HL-60 (cell line): ENCODE data around the gene TBX21.

ENCODE experiments used
- GABPA ChIP-seq: IDR thresholded peaks from 2 replicates; pipeline ENCODE4 v1.6.1; 2012; ENCODE audit warnings: low read depth
- POLR2AphosphoS5 ChIP-seq: IDR thresholded peaks from 2 replicates; pipeline ENCODE4 v1.6.1; 2012; ENCODE audit warnings: low read depth
- TF ChIP-seq, protein P1 (sequence below): IDR thresholded peaks from one replicate; pipeline ENCODE4 v1.5.1; 2011; ENCODE audit warnings: low read length, control low read depth, inconsistent platforms; ENCODE audit not compliant: insufficient read depth
- TF ChIP-seq, protein P2 (sequence below): IDR thresholded peaks from 2 replicates; pipeline ENCODE4 v1.6.1; 2012; ENCODE audit warnings: low read depth; ENCODE audit not compliant: insufficient replicate concordance

GRCh38 chr17:47733674-47734410 lies 806 bp downstream of the TBX21 start:
- TF ChIP-seq, protein P1, sequence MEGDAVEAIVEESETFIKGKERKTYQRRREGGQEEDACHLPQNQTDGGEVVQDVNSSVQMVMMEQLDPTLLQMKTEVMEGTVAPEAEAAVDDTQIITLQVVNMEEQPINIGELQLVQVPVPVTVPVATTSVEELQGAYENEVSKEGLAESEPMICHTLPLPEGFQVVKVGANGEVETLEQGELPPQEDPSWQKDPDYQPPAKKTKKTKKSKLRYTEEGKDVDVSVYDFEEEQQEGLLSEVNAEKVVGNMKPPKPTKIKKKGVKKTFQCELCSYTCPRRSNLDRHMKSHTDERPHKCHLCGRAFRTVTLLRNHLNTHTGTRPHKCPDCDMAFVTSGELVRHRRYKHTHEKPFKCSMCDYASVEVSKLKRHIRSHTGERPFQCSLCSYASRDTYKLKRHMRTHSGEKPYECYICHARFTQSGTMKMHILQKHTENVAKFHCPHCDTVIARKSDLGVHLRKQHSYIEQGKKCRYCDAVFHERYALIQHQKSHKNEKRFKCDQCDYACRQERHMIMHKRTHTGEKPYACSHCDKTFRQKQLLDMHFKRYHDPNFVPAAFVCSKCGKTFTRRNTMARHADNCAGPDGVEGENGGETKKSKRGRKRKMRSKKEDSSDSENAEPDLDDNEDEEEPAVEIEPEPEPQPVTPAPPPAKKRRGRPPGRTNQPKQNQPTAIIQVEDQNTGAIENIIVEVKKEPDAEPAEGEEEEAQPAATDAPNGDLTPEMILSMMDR: no peak
- TF ChIP-seq, protein P2, sequence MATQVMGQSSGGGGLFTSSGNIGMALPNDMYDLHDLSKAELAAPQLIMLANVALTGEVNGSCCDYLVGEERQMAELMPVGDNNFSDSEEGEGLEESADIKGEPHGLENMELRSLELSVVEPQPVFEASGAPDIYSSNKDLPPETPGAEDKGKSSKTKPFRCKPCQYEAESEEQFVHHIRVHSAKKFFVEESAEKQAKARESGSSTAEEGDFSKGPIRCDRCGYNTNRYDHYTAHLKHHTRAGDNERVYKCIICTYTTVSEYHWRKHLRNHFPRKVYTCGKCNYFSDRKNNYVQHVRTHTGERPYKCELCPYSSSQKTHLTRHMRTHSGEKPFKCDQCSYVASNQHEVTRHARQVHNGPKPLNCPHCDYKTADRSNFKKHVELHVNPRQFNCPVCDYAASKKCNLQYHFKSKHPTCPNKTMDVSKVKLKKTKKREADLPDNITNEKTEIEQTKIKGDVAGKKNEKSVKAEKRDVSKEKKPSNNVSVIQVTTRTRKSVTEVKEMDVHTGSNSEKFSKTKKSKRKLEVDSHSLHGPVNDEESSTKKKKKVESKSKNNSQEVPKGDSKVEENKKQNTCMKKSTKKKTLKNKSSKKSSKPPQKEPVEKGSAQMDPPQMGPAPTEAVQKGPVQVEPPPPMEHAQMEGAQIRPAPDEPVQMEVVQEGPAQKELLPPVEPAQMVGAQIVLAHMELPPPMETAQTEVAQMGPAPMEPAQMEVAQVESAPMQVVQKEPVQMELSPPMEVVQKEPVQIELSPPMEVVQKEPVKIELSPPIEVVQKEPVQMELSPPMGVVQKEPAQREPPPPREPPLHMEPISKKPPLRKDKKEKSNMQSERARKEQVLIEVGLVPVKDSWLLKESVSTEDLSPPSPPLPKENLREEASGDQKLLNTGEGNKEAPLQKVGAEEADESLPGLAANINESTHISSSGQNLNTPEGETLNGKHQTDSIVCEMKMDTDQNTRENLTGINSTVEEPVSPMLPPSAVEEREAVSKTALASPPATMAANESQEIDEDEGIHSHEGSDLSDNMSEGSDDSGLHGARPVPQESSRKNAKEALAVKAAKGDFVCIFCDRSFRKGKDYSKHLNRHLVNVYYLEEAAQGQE: no peak
- no peak for TF ChIP-seq GABPA
- TF ChIP-seq POLR2AphosphoS5: no peak
